Glutamatergic neuron (in vitro differentiated cells): ENCODE data around the gene PIM1. TPM values are rescaled to one million over a fixed set of nuclear protein-coding genes. Genes with fewer than 3 reads are reported as not detected.
"Not testable (repeated sequence)": the region's sequence is repeated elsewhere in the genome, so short reads cannot be mapped to it uniquely, and the experiment has no call there.

Experiments used
- DNase-seq: peaks from one replicate; pipeline ENCODE4 v3.0.0; 2022
- H3K27ac Mint-ChIP-seq: one replicate; pipeline ENCODE4 v1.8.0; 2020; ENCODE audit warnings: mild to moderate bottlenecking, mixed read lengths, inconsistent platforms; ENCODE audit not compliant: unreplicated experiment
- H3K27me3 Mint-ChIP-seq: one replicate; pipeline ENCODE4 v1.8.0; 2020; ENCODE audit warnings: mild to moderate bottlenecking, moderate library complexity, mixed read lengths, inconsistent platforms; ENCODE audit not compliant: unreplicated experiment
- H3K36me3 Mint-ChIP-seq: one replicate; pipeline ENCODE4 v1.8.0; 2020; ENCODE audit warnings: mild to moderate bottlenecking, mixed read lengths, inconsistent platforms; ENCODE audit not compliant: unreplicated experiment
- H3K4me1 Mint-ChIP-seq: one replicate; pipeline ENCODE4 v1.8.0; 2020; ENCODE audit warnings: mild to moderate bottlenecking, low read depth, mixed read lengths, inconsistent platforms; ENCODE audit not compliant: unreplicated experiment
- H3K4me3 Mint-ChIP-seq: one replicate; pipeline ENCODE4 v1.8.0; 2020; ENCODE audit warnings: mild to moderate bottlenecking, mixed read lengths, inconsistent platforms; ENCODE audit not compliant: unreplicated experiment
- H3K9me3 Mint-ChIP-seq: one replicate; pipeline ENCODE4 v1.8.0; 2020; ENCODE audit warnings: mild to moderate bottlenecking, moderate library complexity, mixed read lengths, inconsistent platforms; ENCODE audit not compliant: unreplicated experiment
- CTCF ChIP-seq: fragments of 200-600 bp; sonication (generic); IDR thresholded peaks from one replicate; pipeline ENCODE4 v1.5.0; 2021; ENCODE audit not compliant: partially characterized antibody, unreplicated experiment
- total RNA-seq: library from RNA; stranded (reverse); fragmentation: NEBNext Ultra II Directional; extraction: Animal tissue kit (Norgen Biotek cat#: 25700); gene quantifications from one replicate; pipeline ENCODE4 v1.2.1, GENCODE V29; 2021; ENCODE audit not compliant: unreplicated experiment

Gene PIM1
- total RNA-seq, 1 donor from 2014 or later = 22.7 TPM

- DNase-seq = no peak
- H3K4me3 Mint-ChIP-seq = no peak overlapping the region
- no peak for TF ChIP-seq CTCF
- no peak overlapping the region for H3K27ac Mint-ChIP-seq
- no peaks in the 10 kb centered on the region for H3K4me1 Mint-ChIP-seq
- H3K36me3 Mint-ChIP-seq = no peaks in the 10 kb centered on the region
- H3K9me3 Mint-ChIP-seq = no peaks in the 10 kb centered on the region
- H3K27me3 Mint-ChIP-seq = no peaks in the 10 kb centered on the region
Observed at GRCh38 chr6:37177935-37178517, 8.1 kb downstream of the PIM1 start.

- no peak for DNase-seq
- Mint-ChIP-seq H3K27me3 (no peaks in the 10 kb centered on the region), H3K4me1 (no peaks in the 10 kb centered on the region), H3K36me3 (no peaks in the 10 kb centered on the region), H3K9me3 (no peaks in the 10 kb centered on the region), H3K4me3 (no peak overlapping the region), H3K27ac (no peak overlapping the region)
- no peak for TF ChIP-seq CTCF
Observed at GRCh38 chr6:37180075-37180474, 10.1 kb downstream of the PIM1 start.

DNA sequence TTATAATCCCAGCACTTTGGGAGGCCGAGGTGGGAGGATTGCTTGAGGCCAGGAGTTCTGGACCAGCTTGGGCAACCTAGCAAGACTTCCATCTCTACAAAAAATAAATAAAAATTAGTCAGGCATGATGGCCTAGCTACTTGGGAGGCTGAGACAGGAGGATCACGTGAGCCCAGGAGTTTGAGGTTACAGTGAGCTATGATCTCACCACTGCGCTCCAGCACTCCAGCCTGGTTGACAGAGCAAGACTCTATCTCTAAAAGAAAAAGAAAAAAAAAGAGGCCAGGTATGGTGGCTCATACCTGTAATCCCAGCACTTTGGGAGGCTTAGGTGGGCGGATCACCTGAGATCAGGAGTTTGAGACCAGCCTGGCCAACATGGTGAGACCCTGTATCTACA, 10.7 kb downstream of the PIM1 start:
- not testable (repeated sequence) for DNase-seq, H3K9me3 Mint-ChIP-seq, H3K4me3 Mint-ChIP-seq, H3K36me3 Mint-ChIP-seq, H3K27me3 Mint-ChIP-seq, H3K4me1 Mint-ChIP-seq, H3K27ac Mint-ChIP-seq

DNA sequence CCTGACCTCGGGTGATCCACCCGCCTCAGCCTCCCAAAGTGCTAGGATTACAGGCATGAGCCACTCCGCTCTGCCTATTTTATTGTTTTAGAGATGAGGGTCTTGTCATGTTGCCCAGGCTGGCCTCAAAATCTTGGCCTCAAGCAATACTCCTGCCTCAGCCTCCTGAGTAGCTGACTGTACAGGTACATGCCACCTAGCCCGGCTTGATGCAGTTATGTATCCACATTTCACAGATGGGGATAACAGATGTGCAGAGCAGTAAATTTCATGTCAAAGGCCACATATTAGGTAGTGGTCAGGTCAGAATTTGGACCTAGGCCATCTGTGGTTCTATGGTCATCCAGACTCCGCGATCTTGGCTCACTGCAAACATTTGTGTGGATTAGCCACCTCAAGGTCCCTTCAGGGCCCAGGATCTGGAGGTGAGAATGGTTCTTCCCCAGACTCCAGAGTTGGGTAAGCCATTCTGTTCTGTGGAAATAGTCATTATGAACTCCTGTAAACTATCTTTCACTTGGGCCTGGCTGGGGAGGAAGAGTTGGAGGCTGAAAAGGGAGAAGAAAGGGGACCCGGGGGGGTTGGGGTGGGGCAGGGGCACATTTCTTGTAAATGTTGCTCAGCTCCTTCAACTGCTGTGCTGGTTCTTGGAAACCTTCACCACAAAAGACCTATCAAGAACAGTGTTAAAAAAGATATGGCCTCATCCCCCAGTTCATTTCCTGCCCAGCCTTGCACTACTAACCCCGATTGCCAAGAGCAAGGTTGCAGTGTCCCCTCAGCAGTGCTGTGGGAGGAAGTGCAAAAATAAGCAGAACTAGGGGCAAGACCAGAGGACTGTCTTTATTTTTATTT, 13.0 kb downstream of the PIM1 start:
- no peaks in the 10 kb centered on the region for H3K9me3 Mint-ChIP-seq
- no peak overlapping the region for H3K4me3 Mint-ChIP-seq
- no peak for TF ChIP-seq CTCF
- DNase-seq = no peak
- no peaks in the 10 kb centered on the region for H3K27me3 Mint-ChIP-seq
- no peaks in the 10 kb centered on the region for H3K4me1 Mint-ChIP-seq
- H3K27ac Mint-ChIP-seq = no peak overlapping the region
- no peaks in the 10 kb centered on the region for H3K36me3 Mint-ChIP-seq

DNA sequence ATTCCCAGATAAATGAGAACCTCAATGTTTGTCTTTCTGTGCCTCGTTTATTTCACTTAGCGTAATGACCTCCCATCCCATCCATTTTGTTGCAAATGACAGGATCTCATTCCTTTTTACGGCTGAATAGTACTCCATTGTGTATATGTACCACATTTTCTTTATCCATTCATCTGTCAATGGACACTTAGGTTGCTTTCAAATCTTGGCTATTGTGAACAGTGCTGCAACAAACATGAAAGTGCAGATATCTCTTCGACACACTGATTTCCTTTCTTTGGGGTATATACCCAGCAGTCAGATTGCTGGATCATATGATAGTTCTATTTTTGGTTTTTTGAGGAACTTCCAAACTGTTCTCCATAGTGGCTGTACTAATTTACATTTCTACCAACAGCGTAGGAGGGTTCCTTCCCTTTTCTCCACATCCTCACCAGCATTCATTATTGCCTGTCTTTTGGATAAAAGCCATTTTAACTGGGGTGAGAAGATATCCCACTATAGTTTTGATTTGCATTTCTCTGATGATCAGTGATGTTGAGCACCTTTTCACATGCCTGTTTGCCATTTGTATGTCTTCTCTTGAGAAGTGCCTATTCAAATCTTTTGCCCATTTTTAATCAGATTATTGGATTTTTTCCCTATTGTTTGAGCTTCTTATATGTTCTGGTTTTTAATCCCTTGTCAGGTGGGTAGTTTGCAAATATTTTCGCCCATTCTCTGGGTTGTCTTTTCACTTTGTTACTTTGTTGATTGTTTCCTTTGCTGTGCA, 16.2 kb downstream of the PIM1 start:
- not testable (repeated sequence) for DNase-seq, H3K9me3 Mint-ChIP-seq, H3K27me3 Mint-ChIP-seq, H3K36me3 Mint-ChIP-seq, H3K4me3 Mint-ChIP-seq, H3K4me1 Mint-ChIP-seq, H3K27ac Mint-ChIP-seq
